Measurements from ENCODE around the gene PTPRR.

The PTPRR gene

DNA sequence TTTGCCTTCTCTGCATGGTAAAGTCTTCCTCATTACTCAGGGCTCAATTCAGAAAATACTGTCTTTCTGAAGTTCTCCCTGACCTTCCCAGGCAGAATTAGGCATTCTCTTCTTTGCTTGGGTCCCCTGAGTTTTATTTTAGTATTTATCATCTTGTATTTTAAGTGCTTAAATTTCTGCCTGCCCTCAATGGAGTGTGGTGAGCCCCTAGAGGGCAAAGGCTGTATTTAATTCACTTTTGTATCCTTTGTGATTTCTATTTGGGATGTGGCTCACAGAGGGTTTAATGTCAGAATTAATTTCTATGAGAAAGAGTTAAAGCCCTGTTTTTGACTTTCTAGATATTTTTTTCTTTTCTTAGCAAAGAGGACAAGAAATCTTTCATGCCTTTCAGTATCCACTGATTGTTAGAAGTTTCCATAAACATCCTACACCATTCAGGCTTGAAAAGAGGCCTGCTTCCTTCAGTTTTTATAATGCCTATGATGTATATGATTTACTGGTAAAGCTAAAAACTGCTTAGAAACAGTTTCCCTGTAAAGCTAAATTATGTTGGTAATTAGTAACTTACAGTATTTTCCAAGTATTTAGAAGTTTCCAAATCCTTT, 227.8 kb downstream of the PTPRR start:
- DNase-seq (ENCODE audit: low spot score): peak; percentile 53

DNA sequence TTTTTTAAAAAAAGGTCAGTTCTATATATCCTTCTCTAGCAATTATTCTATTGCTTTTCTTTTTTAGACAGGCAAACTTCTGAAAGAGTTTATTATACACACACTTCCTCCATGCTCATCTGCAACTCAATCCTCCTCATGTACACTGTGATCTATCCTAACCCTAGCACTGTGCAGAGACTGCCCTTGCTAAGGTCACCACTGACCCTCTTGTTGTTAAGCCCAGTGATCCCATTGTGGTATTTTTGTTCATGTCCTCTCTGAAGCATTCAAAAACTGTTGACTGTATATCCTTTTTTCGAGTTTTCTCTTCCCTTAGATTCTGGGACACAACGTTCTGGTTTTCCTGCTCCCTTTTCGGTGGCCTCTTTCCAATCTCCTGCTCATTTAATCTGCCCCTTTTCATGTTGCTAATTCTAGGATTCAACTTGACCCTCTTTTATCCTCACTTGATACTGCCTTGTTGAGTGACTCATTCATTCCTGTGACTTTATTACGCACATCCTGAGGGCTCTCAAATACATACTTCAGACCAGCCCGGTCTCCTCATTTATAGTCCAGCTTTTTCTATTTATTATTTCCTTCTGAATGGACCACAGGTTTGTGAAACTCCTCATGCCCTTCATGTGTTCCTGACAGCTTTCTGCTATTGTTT, 229.4 kb downstream of the PTPRR start:
- DNase-seq (ENCODE audit: low spot score): peak; percentile 39

DNA sequence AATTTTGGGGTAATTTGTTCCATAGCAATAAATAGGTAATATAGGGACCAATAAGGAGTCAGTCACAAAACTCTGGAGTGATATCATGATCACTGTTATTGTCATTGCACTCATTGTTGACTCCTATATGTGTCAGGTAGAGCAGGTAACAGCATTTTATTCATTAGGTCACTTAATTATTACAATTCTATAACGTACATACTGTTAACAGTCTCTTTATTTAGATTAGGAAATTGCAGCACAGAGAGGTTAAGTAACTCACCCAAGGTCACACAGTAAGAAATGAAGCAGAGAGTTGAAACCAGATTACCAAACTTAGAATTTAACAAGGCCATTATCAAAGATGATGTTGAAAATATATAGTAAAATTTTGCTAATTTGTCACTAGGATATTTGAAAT, 233.6 kb downstream of the PTPRR start:
- DNase-seq (ENCODE audit: low spot score): no peak

DNA sequence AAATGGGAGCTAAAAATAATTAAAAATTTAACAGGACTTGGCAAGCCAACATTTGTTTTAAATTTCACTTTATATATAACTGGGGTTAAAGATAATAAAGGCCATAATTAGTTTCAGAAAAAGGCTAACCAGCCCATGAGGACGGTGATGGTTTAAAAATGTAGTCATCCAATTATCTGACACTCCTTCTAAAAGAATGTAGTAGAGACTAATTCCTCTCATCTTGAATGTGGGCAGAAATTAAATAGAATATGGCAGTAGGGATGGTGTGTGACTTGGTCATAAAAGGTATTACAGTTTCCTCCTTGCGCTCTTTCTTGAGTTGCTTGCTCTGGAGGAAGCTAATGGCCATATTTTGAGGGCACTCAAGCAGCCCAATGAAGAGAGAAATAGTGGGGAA, 234.2 kb downstream of the PTPRR start:
- no peak for DNase-seq (ENCODE audit: low spot score)

DNA sequence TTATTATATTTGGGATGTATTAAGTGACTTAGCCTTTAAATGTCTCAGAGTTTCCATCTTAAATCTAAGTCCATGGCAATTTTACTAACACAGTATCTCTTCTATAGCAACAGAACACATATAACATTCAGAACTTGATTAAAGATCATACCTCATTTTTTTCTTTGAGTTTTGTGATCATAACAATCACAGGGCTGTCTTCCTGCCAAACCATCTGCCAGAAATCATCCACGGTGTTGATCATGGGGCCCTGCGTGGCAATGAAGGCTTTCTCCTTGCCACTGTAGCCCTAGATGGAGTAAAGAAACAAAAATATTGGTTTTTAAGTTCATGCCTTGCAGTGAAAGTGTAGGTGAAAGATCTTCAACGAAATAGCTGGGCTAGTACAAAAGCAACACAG, 236.6 kb downstream of the PTPRR start:
- DNase-seq (ENCODE audit: low spot score): peak; percentile 12

DNA sequence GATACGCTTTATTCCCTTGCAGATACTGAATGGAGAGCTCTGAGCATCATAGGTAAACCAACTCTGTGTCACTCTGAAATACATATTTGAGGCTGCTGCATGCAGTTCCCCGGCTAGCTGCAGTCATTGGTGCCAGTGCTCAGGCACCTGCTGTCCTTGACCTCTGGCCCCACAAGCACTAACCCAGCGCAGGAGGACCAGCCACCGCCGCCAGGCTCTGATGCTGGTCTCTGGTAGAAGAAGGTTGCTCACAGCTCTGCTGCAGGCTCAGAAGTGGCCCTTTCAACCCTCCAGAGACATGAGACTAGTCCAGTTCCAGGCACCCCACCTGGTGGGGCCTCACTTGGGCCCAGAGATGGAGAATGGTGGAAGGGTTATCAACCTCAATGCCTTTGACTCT, 248.8 kb downstream of the PTPRR start:
- DNase-seq (ENCODE audit: low spot score): no peak

DNA sequence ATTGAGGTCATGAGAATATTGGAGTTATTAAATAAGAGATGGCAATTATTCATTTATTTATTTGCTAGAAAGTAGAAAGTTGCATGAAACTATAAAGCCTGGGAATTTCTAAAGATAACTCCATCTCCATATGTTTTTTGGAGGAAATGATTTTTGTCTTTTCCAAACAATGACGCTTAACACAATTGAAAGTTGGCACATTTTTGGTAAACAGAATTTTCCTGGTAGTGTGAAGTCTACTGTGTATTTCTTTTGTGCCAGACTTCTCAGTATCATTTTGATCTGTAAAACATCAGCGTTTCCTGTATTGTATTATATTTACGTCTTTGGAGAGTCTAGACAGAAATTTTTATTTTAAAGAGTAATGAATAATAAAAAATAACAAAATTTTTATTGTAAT, 249.6 kb downstream of the PTPRR start:
- no peak for DNase-seq (ENCODE audit: low spot score)

DNA sequence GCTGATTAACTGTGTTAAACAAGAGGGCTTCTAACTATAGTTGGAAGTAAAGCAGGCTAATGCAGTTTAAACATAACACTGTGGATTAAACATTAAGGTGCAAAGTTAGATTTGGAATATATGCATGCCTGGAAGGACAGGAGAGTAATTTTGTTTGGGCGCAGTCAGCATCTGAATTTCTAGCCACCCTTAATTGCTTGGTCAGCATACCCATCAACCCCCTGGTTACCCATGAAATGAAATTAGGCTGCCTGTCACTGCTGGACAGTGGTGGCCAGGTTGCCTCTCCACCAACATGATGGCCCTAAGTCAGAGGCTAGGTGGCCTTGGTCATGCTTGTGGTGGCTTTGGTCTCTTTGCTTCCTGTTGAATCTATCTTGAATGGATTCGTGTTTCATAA, 253.3 kb downstream of the PTPRR start:
- DNase-seq (ENCODE audit: low spot score): no peak

DNA sequence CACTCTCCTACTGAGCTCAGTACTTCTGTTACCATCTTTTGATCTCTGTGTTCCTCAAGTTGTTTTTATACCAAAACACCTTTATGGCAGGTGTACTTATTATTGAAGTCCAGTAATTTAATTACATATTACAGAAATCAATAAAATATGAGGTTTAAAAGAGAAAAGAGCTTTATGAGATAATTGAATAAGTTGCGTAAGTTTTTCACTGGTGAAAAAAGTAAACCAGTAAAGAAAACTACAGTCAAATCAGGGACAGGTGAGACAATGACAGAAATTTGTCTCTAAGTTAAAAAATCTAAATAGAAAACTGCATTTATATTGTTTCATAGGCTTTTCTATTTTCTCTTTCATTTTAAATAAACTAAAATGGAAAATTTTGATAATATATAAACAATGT, 254.2 kb downstream of the PTPRR start:
- DNase-seq (ENCODE audit: low spot score): no peak

DNA sequence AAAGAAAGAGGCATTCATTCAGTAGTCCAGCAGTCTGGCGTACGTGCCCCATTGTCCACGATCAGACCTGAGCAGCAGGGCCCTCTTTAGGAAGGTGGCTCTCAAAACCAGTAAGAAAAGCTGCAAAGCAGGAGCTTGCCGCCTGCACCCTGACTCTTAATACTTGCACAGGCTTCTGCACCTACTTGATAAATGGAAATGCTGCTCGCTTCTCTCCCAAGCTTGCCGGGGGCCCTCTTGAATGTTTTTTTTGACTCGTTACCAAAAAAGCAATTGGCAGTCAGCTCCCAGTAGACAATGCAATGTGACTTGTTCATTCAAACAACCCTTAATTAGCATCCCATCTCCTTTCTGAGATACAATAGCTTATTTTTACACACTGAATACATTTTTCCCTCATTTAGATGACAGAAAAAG, 256.1 kb downstream of the PTPRR start:
- no peak for DNase-seq (ENCODE audit: low spot score)

DNA sequence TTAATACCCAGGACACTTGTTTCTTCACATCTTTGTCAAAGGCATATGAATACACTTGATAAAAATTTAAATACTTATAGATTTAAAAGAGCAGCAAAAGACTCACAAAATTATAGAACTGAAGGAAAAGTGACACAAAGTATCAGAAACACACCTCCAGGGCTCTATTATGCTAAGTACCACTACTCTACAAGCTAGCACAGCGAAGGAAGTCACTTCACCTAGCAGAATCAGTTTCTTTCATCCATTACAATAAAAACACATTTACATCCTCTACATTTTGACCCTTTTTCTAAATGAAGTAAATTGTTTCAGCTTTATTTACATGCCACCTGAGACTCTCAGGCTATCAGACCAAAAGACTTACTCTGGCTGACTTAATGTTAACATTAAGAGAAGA, 256.7 kb downstream of the PTPRR start:
- DNase-seq (ENCODE audit: low spot score): no peak

DNA sequence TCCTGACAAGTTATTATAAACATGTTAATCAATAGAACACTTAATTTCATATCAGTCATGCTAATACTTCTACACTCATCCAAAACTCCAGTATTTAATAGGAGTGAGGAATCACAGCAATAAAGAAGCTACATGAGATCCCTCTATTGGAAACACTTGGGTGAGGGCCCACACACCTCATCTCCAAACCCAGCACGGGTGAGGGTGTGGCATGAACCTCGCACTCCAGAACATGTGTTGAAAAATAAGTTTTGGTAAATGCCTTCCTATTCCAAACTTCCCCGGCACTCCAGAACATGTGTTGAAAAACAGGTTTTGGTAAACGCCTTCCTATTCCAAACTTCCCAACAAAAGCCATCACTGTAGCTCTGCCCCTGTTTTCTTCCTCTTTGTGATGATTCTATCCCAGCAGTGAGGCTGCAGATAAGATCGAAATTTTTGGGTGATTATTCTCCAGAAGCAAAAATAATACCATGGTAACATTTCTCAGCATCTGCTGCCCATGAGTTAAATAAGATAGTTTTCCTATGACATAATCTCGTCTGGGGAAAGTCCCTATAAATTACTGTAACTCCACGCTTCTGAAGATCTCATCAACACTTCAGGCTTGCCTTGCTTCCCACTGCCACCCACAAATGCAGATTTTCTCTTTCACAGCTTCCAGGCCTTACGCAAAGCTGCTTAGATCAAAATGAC, 258.9 kb downstream of the PTPRR start:
- no peak for DNase-seq (ENCODE audit: low spot score)

DNA sequence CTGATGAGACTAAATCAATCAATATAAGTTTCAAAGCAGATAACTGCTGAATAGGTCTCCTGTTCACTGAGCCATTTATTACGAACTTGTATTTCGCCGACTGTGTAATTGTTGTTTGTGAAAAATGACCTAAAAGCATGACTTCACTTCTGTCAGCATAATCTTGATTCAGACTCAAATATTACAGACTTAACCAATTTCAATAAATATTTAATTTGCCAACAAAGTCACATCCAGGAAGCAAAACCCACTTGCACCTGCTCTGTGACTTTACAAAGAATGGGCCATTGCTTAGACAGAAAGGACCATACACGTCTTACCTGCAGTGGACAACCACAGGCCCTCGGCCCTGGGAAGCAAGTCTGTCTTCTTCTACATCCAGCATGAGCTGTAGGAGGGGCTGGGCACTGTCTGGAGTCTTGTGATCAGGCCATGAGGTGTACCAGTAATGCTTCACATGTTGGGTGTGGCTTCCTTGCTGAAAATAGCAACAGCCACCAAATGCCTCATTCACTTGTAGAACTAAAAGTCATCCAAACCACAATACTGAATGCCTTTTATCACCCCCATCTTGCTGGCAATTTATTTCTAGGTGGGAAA, 259.8 kb downstream of the PTPRR start:
- peak; percentile 17 for DNase-seq (ENCODE audit: low spot score)

DNA sequence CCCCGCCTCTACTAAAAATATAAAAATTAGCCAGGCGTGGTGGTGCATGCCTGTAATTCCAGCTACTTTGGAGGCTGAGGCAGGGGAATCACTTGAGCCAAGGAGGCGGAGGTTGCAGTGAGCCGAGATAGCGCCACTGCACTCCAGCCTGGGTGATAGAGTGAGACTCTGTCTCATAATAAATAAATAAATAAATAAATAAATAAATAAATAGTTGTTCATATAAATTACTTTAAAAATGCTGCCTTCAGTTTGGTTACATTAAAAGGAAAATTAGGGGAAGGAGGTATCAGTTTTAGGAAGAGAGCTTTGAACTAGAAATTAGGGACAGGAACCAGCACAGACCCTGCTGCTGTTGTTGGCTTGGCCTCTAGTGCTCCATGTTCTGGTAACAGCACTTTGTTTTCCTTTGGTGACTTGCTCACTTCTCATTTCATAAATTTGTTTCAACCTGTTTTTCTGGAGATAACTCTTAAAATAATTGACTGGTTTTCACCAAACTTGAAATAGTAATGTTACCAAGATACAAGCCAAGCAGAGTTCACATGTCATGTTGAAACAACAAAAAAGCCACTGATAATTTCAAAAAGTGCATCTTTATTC, 260.4 kb downstream of the PTPRR start:
- DNase-seq (ENCODE audit: low spot score): no peak

DNA sequence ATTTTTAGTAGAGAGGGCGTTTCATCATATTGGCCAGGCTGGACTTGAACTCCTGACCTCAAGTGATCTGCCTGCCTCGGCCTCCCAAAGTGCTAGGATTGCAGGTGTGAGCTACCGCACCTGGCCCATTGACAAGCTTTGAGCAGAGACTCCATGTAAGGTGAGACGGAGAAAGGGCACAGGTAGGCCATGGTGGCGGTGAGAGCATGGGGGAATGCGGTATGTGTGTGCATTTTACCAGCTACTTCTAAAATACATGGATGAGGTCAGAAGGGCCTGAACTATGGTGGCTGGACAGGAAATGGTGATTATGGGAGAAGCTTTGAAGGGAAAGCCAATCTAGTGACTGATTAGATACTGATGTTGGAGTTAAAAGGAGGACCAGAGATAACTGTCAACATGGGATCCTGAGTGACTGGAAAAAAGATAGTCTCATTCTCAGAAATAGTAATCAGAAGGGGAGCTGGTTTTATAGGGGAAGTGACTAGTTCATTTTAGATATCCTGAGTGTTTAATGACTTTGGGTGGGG, 261.4 kb downstream of the PTPRR start:
- no peak for DNase-seq (ENCODE audit: low spot score)

DNA sequence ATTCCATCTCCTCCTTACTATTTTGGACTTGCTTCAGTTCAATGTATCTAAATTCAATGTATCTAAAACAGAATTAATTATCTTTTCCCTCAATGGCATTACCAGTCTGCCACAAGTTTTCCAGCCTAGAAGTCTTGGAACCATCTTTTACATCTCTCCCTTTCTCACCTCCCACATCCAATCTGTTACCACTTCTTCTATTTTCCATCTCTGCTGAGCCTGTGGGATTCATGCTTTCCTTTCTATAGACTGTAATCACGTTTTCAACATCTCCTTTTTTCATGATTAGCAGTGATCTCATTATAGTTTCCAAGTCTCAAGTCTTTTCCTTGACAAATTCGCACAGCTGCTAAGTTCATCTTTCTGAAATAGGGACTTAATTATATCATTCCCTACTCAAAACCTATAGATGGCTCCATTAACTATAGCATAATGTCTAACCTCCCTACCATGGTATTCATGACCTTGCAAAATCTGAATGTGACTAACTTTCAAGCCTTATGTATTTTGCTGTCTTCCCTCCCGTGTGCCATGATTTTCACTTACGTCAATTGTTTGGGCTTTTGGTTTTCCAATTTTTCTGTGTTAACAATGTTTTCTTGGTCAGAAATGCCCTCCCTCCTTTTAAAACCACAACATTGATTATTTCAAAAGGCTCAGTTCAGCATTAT, 262.8 kb downstream of the PTPRR start:
- DNase-seq (ENCODE audit: low spot score): no peak

DNA sequence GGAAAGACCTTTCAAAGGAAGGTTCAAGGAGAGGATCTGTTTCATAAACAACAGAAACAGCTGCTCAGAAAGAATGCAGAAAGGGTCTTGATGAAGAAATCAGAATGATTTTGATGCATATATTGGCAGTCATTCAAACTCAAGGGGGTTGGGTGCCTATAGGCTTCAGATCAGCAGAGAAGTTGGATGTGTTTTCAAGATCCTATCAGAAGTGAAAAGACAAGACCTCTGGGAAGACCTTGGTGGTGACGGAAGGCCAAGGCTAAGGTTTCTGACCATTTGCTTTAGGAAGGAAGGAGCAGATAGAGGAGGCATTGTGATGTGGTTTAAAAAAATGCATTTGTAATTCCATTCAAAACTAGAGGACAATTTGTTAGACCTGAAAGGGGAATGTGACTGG, 268.1 kb downstream of the PTPRR start:
- DNase-seq (ENCODE audit: low spot score): no peak

DNA sequence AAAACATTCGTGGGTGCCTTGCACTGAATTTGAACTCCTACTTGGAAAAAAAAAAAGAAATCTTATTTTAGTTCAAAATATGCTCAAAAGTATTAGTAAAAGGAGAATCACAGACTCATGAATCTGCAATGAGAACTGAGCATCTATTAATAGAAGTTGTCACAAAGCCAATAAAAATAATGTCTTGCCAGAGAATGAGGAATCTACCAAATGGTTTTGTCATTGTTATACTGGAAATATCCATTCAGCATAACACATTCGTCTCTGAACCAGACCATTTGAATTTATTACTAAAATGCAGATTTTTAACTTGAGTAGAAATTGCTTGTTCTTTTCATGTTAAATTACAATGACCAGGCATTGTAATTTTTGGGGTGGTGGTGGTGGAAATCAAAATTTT, 271.7 kb downstream of the PTPRR start:
- DNase-seq (ENCODE audit: low spot score): peak; percentile 9

DNA sequence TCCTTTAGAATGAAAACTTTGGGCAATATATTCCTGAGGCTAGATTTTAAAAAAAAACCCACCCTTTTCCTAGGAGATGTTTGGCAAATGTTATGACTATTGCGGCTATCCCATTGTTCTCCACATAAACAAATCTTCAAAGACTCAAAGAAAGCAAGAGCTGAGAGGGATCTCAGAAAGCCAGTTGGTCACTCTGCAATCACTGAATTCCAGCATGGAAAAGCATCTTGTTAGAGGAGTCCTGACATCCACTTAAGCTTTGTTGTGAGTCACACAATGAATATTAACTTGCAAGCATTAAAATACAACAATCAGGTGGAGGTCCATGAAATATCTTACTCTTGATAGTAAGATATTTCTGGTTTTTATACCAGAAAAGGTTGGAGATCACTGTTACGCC, 272.3 kb downstream of the PTPRR start:
- DNase-seq (ENCODE audit: low spot score): no peak

DNA sequence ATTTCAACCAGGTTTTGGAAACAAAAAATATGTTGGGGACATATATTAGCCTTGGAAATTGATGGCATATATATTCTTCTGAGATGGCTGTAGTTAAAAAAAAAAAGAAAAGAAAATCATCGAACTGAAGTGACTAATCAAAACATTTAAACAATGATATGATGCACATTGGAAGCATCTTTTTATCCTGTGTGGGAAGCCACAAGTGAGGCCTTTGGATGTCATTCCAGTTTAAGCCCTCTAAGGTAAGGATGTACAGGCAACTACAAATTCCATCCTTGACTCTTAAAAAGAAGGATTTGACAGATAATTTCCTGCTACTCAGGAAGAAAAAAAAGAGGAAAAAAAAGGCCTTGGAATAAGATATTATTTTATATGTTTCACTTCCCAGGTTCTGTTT, 273.7 kb downstream of the PTPRR start:
- DNase-seq (ENCODE audit: low spot score): no peak

DNA sequence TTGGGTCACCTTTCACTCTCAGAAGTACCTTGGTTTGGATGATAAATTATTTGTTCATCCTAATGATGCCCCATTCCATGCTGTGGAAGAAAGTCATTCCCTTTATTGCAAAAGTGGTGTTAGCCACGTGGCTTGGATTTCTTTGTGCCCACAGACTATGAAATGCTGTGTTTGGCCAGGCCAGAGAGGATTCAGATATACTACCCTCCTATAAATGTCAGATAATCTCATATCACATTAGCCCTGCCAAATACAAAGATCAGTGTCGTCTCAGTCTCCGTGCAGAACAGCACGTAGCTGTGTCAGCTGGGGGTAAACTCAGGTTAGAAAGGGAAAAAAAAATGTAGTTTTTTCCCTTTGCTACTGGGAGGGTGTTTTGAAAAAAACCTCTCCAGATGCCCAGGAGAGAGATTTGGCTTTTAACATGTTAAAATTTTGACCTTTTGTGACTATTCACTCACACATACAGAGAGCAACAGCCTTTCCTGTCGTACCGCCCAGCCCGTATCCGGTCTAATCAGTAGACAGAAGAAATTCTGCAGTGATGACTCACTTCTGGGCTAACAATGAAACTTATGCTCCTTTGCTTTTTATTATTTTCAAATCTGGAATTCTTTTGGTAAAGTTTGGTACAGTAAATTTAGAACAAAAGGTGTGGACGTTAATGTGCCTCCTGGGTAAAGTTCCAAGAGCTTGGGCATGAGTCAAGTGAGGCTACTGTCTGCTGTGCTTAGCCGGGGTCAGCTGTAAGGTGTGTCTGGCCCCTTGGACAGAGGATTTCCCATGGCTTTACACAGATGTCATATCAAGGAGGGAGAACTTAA, 274.8 kb downstream of the PTPRR start:
- DNase-seq (ENCODE audit: low spot score): peak; percentile 80

Data from COLO829 (cell line).